ENCODE data around the gene AKAP17A.

- TF ChIP-seq CTCF (IDR thresholded peaks at IDR 0.05; ENCODE audit: low read length) = no peak
- TF ChIP-seq EZH2 (optimal IDR thresholded peaks at IDR 0.05; ENCODE audit: low read depth, low read length) = no peak
These were observed 4.2 kb upstream of the AKAP17A start for GRCh38 chrX:1587161-1587560.
